Hematopoietic multipotent progenitor cell treated with erythropoietin and hydrocortisone succinate and interleukin-3 and kit ligand, for 8 days (in vitro differentiated cells): Measurements from ENCODE around the gene PPARG.
"Not testable (repeated sequence)": the region's sequence is repeated elsewhere in the genome, so short reads cannot be mapped to it uniquely, and the experiment has no call there.

Source experiments
- DNase-seq: peaks from one replicate; pipeline ENCODE4 v3.0.0-alpha.2; 2015

Gene PPARG

GRCh38 chr3:12288182-12289129, at the start of gene PPARG:
Gene PPARG (plus strand): TSS chr3:12289070. CDS start chr3:12379712, 90,642 bp downstream.
- no peak for DNase-seq

- no peak for DNase-seq
Measured at GRCh38 chr3:12239301-12239700, 49.6 kb upstream of the PPARG start.

DNA sequence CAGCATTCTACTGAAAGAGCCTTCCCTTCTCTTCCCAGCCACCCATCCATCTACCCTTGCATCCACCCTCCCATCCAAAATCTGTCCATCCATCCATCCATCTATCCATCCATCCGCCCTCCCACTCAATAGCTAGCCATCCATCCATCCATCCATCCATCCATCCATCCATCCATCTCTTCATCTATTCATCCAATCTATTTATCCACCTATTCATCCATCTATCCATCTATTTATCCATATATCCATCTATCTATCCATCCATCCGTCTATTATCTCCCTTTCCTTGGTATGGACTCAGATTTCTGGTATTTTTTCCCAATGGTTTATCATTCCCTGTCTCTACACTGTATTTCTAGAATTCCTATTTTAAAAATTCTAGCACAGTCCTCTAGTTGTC, 46.1 kb upstream of the PPARG start:
- DNase-seq: no peak

- no peak for DNase-seq
Measured at GRCh38 chr3:12246497-12247163, 42.2 kb upstream of the PPARG start.

GRCh38 chr3:12247411-12247810, 41.5 kb upstream of the PPARG start:
- DNase-seq: no peak

DNA sequence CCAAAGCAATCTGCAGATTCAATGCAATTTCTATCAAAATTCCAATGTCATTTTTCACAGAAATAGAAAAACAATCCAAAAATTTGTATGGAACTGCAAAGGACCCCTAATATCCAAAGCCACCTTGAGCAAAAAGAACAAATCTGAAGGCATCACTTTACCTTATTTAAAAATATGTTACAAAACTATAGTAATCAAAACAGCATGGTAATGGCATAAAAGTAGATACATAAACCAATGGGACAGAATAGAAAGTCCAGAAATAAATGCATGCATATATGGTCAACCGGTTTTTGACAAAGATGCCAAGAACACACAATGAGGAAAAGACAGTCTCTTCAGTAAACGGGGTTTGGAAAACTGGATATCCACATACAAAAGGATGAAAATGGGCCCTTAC, 39.4 kb upstream of the PPARG start:
- DNase-seq: no peak

GRCh38 chr3:12252889-12253288, 36.0 kb upstream of the PPARG start:
- no peak for DNase-seq

GRCh38 chr3:12253516-12254343, 35.1 kb upstream of the PPARG start:
- no peak for DNase-seq

DNA sequence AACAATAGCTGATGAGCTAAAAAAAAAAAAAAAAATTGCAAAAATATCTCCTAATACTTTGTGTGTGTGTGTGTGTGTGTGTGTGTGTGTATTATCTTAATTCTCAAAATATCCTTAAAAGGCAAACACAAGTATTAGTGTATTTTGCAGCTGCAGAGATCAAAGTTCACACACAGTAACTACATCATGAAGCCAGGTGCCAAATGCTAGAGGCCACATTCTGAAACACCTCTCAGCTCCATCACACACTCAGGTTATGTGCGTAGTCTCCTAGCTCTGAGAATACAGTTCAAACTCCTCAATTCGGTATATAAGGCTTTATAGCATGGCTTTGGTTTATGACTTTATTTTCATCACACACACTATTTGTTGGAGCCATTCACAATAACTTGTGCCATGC, 33.5 kb upstream of the PPARG start:
- DNase-seq: no peak

DNA sequence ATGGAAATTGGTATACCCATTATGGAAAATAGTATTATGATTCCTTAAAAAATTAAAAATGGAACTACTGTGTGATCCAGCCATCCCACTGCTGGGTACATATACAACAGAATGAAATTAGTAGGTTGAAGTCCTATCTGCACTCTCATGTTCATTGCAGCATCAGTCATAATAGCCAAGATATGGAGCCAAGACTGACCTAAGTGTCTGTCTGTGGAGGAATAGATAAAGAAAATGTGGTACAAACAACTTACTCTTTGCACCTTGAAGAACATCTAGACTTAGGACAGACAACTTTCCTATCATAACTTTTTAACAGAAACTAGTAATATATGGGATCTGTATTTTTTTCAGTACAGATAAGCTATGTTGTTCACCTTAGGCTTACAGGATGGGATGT, 30.0 kb upstream of the PPARG start:
- no peak for DNase-seq

DNA sequence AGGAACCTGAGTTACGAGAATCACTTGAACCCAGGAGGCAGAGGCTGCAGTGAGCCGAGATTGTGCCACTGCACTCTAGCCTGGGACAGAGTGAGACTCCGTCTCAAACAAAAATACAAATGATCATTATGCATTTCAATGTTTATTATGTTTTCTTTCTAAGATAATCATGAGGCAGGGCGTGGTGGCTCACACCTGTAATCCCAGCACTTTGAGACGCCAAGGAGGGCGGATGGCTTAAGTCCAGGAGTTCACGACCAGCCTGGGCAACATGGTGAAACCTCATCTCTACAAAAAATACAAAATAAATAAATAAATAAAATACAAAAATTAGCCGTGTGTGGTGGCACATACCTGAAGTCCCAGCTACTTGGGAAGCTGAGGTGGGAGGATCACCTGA, 26.7 kb upstream of the PPARG start:
- DNase-seq: not testable (repeated sequence)

DNA sequence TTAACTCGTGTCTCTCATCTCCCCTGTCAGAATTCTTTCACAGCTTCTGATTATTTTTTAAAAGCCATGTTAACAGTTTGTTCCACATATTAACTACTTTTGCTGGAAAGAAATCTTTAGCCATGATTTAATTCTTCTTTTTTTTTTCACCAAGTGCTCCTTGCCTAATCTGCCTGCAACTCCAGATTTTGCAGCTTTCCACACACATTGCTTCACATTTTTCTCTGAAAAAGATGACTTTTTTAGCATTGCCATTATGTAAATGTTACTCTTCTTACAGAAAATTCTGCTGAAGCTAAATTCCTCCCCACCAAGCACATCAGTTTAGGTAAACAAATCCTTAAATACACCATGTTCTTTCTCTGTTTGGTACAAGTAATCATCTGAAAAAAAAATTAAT, 23.4 kb upstream of the PPARG start:
- DNase-seq: no peak

GRCh38 chr3:12266038-12266437, 22.8 kb upstream of the PPARG start:
- DNase-seq: no peak

- DNase-seq: no peak
Measured at GRCh38 chr3:12267376-12268030, 21.4 kb upstream of the PPARG start.

- no peak for DNase-seq
Measured at GRCh38 chr3:12268049-12268735, 20.7 kb upstream of the PPARG start.

- DNase-seq: no peak
Measured at GRCh38 chr3:12270976-12271375, 17.9 kb upstream of the PPARG start.

DNA sequence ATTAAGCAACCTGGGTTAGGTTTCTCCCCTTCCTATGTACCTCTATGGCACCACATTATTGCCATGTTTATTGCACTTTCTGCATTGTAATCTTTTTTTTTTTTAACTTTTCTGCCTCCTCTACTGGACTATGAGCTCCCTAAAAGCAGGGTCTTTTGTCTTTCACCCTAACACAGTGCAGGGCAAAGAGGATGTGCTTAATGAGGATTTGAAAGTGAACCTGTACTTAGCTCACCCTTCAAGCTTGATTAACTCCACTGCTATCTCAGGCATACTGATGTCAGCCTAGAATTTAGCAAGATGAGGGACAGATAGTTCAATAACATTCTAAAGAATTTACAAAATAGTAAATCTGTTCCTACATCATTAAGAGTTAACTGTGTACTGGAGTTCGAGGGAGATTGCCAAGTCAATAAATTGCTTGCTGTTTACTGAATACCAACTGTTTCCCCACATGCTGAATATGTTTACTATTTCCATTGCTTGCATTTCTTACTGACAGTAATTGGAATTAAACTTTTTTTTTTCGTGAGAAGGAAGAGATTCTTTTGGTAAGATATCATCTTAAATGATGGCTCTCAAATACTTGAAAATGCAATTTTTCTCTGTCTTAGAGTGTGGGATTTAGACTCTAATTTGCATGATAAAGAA, 15.7 kb upstream of the PPARG start:
- no peak for DNase-seq

DNA sequence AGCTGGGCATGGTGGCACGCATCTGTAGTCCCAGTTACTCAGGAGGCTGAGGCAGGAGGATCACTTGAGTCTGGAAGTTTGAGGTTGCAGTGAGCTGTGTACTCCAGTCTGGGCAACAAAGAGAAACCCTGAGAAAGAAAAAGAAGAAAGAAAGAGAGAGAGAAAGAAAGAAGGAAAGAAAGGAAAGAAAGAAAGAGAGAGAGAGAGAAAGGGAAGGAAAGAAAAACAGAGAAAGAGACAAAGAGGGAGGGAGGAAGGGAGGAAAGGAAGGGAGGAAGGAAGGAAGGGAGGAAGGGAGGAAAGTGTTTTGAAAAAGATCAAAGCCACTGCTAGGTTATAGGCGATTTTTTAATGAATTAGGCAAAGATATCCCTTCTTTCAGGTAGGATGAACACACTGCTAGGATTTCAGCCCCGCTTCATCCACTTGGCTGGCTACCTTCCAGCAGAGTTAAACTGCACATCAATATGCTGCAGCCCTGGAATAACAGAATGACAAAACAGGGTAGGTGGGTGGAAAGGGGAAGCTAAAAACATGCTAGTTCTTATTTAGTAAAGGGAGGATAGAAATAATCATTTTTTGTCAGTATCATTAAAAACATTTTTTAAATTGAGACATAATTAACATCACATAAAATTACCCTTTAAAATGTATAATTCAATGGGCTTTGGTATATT, 12.8 kb upstream of the PPARG start:
- no peak for DNase-seq

DNA sequence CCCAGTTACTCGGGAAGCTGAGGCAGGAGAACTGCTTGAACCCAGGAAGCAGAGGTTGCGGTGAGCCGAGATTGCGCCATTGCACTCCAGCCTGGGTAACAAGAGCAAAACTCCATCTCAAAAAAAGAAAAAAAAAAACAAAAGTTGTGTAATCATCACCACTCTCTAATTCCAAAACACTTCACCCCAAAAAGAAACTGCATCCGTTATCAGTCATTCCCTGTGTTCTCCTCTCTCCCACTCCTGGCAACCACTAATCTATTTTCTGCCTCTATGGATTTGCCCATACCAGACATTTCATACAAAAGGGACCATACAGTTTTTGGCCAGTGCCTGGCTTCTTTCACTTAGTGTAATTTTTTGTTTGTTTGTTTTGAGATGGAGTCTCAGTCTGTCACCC, 12.0 kb upstream of the PPARG start:
- not testable (repeated sequence) for DNase-seq

DNA sequence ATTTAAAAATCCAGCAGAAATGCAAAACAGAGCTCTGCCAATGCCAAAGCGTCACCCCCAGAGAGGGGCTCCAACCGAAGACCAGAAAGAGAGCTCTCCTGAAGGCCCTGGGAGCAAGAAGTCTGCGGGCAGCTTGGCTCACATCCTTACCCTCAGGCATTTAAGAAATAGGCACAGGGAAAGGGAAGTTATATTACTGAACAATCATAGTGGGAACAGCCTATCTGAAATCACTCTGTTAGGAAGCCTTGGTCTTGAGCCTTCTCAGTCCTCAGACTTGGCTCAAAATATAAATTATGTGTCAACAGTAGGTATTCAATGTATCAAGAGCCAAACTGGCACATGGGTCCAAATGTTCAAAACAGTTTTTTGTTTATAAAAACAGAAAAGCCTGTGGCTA, 10.3 kb upstream of the PPARG start:
- no peak for DNase-seq
